ENCODE data around the gene ZNF606.

GRCh38 chr19:58021541-58022282, 19.1 kb upstream of the ZNF606 start:
- no peak for TF ChIP-seq POLR2A (IDR thresholded peaks at IDR 0.05; ENCODE audit: low read length)
- TF ChIP-seq GATA1 (IDR thresholded peaks at IDR 0.05; ENCODE audit: low read depth, low read length), result no peak
